WTC11 (cell line): ENCODE results near the gene TMEM18. TPM values are rescaled to one million over a fixed set of nuclear protein-coding genes. Genes with fewer than 3 reads are reported as not detected.

ENCODE experiments used
- ATAC-seq: fragments of 200-7000 bp; cut with Tn5 transposase; 2 replicates; pipeline ENCODE4 v1.10.0; 2021; ENCODE audit warnings: mild to moderate bottlenecking, moderate library complexity
- CTCF ChIA-PET: fragments of 300-600 bp; sonication (Branson Sonifier 250); formaldehyde crosslinking; loops from one replicate; lab custom pipeline; 2021; ENCODE audit warnings: antibody characterized with exemption; lab: Charles Lee
- POLR2A ChIA-PET: fragments of 350-600 bp; sonication (Branson Sonifier 250); formaldehyde crosslinking; loops from one replicate; lab custom pipeline; 2021; ENCODE audit warnings: antibody characterized with exemption; lab: Charles Lee
- DNase-seq: peaks from one replicate; pipeline ENCODE4 v3.0.0; 2021; ENCODE audit warnings: low spot score
- H3K27ac Mint-ChIP-seq: 2 replicates; pipeline ENCODE4 v1.8.0; 2021; ENCODE audit warnings: mixed read lengths
- H3K27me3 Mint-ChIP-seq: 2 replicates; pipeline ENCODE4 v1.8.0; 2021; ENCODE audit warnings: low read depth, mild to moderate bottlenecking, moderate library complexity, mixed read lengths
- H3K36me3 Mint-ChIP-seq: 2 replicates; pipeline ENCODE4 v1.8.0; 2021; ENCODE audit warnings: mixed read lengths
- H3K4me1 Mint-ChIP-seq: 2 replicates; pipeline ENCODE4 v1.8.0; 2022; ENCODE audit warnings: mixed read lengths
- H3K4me3 Mint-ChIP-seq: 2 replicates; pipeline ENCODE4 v1.8.0; 2021; ENCODE audit warnings: mild to moderate bottlenecking, moderate library complexity, mixed read lengths
- H3K9me3 Mint-ChIP-seq: 2 replicates; pipeline ENCODE4 v1.8.0; 2021; ENCODE audit warnings: mixed read lengths
- AFF4 ChIP-seq: sonication (generic); formaldehyde crosslinking; IDR thresholded peaks from 2 replicates; pipeline ENCODE4 v1.8.1; 2023; ENCODE audit warnings: mild to moderate bottlenecking, missing genetic modification reagents, borderline replicate concordance
- ATF1 ChIP-seq: sonication (generic); formaldehyde crosslinking; IDR thresholded peaks from 2 replicates; pipeline ENCODE4 v1.8.1; 2023; ENCODE audit warnings: mild to moderate bottlenecking, moderate library complexity, missing genetic modification reagents
- CREB1 ChIP-seq: sonication (generic); formaldehyde crosslinking; IDR thresholded peaks from 2 replicates; pipeline ENCODE4 v1.8.0; 2023; ENCODE audit warnings: mild to moderate bottlenecking, missing genetic modification reagents
- FOXP1 ChIP-seq: sonication (generic); formaldehyde crosslinking; IDR thresholded peaks from 2 replicates; pipeline ENCODE4 v1.8.0; 2022; ENCODE audit warnings: missing genetic modification reagents, mild to moderate bottlenecking, moderate library complexity, borderline replicate concordance
- HMGXB4 ChIP-seq: sonication (generic); formaldehyde crosslinking; IDR thresholded peaks from 2 replicates; pipeline ENCODE4 v1.8.1; 2023; ENCODE audit warnings: mild to moderate bottlenecking, moderate library complexity, missing genetic modification reagents
- IRF1 ChIP-seq: sonication (generic); formaldehyde crosslinking; IDR thresholded peaks from 2 replicates; pipeline ENCODE4 v1.8.0; 2023; ENCODE audit warnings: missing genetic modification reagents
- JUN ChIP-seq: sonication (generic); formaldehyde crosslinking; IDR thresholded peaks from 2 replicates; pipeline ENCODE4 v1.8.0; 2023; ENCODE audit warnings: mild to moderate bottlenecking, missing genetic modification reagents
- MAX ChIP-seq: sonication (generic); formaldehyde crosslinking; IDR thresholded peaks from 2 replicates; pipeline ENCODE4 v1.8.0; 2022; ENCODE audit warnings: mild to moderate bottlenecking, missing genetic modification reagents
- NFATC4 ChIP-seq: fragments of 250-450 bp; sonication (Bioruptor Pico); IDR thresholded peaks from 2 replicates; pipeline ENCODE4 v1.9.0; 2021; ENCODE audit warnings: mild to moderate bottlenecking
- NR3C1 ChIP-seq: sonication (generic); formaldehyde crosslinking; conservative IDR thresholded peaks from 2 replicates; pipeline ENCODE4 v1.8.1; 2023; ENCODE audit warnings: low read depth, mild to moderate bottlenecking, missing genetic modification reagents
- OVOL2 ChIP-seq: fragments of 250-450 bp; sonication (Bioruptor Pico); IDR thresholded peaks from 2 replicates; pipeline ENCODE4 v1.9.0; 2021; ENCODE audit warnings: mild to moderate bottlenecking, borderline replicate concordance
- SP1 ChIP-seq: sonication (generic); formaldehyde crosslinking; conservative IDR thresholded peaks from 2 replicates; pipeline ENCODE4 v1.8.1; 2022; ENCODE audit warnings: missing genetic modification reagents
- TEAD1 ChIP-seq: sonication (generic); formaldehyde crosslinking; IDR thresholded peaks from 2 replicates; pipeline ENCODE4 v1.8.0; 2022; ENCODE audit warnings: mild to moderate bottlenecking, missing genetic modification reagents
- ZNF121 ChIP-seq: sonication (generic); formaldehyde crosslinking; IDR thresholded peaks from 2 replicates; pipeline ENCODE4 v1.8.0; 2023; ENCODE audit warnings: missing genetic modification reagents
- ZNF219 ChIP-seq: sonication (generic); formaldehyde crosslinking; IDR thresholded peaks from 2 replicates; pipeline ENCODE4 v1.8.0; 2023; ENCODE audit warnings: missing genetic modification reagents, mild to moderate bottlenecking, borderline replicate concordance
- ZNF263 ChIP-seq: sonication (generic); formaldehyde crosslinking; IDR thresholded peaks from 2 replicates; pipeline ENCODE4 v1.8.1; 2022; ENCODE audit warnings: low read depth, mild to moderate bottlenecking, moderate library complexity, missing genetic modification reagents
- ZNF532 ChIP-seq: fragments of 250-450 bp; sonication (Bioruptor Pico); IDR thresholded peaks from 2 replicates; pipeline ENCODE4 v1.9.0; 2021; ENCODE audit warnings: mild to moderate bottlenecking, borderline replicate concordance
- total RNA-seq: library from RNA; stranded (reverse); gene quantifications from 3 replicates; pipeline ENCODE4 v1.2.3, GENCODE V29; 2021

TMEM18 gene
- total RNA-seq, 1 experiment from 2014 or later: 24.0 TPM

- 0 out of 2 replicates have a peak, but pooled peaks have one; percentile 18 for TF ChIP-seq IRF1
- no peak for TF ChIP-seq AFF4 (CRISPR knock-in tag)
- no peak for TF ChIP-seq ATF1 (CRISPR knock-in tag)
- TF ChIP-seq OVOL2 (CRISPR knock-in tag): no peak; the same call in 1 of the 2 replicates
Observed at GRCh38 chr2:677056-677958, at the start of gene TMEM18 (continued).

GRCh38 chr2:726169-726568 is 49.0 kb upstream of the TMEM18 start:
- CTCF ChIA-PET: interaction anchor here (1.1 to 1.2 kb wide), 2 partner anchors 13 to 414 kb away, joined by 3 to 4 read pairs; no protein-coding TSS in a partner anchor
- no peak for ATAC-seq
- POLR2A ChIA-PET: no interaction called here

More at GRCh38 chr2:726169-726568, 49.0 kb upstream of the TMEM18 start:
- Mint-ChIP-seq H3K36me3 (no peaks in the 10 kb centered on the region), H3K4me1 (peaks cover 67% of the 10 kb centered on the region), H3K27ac (no peak overlapping the region), H3K27me3 (peaks cover 5% of the 10 kb centered on the region), H3K4me3 (no peak overlapping the region), H3K9me3 (no peaks in the 10 kb centered on the region)
- no peak for DNase-seq
- no peak for TF ChIP-seq NFATC4 (CRISPR knock-in tag)
- no peak for TF ChIP-seq NR3C1 (CRISPR knock-in tag)
- TF ChIP-seq ZNF263 (CRISPR knock-in tag): no peak
- TF ChIP-seq TEAD1: no peak
- no peak for TF ChIP-seq HMGXB4 (CRISPR knock-in tag)
- TF ChIP-seq ZNF532: no peak
- TF ChIP-seq IRF1: no peak
- no peak for TF ChIP-seq ZNF219
- no peak for TF ChIP-seq SP1 (CRISPR knock-in tag)
- no peak for TF ChIP-seq CREB1
- no peak for TF ChIP-seq MAX
- no peak for TF ChIP-seq ZNF121 (CRISPR knock-in tag)
- no peak for TF ChIP-seq FOXP1 (CRISPR knock-in tag)
- TF ChIP-seq JUN (CRISPR knock-in tag): no peak
